HepG2 (cell line): ENCODE measurements around the gene SLC22A31. TPM values are rescaled to one million over a fixed set of nuclear protein-coding genes. Genes with fewer than 3 reads are reported as not detected.

Experiments
- ARID3A ChIP-seq: IDR thresholded peaks from 2 replicates; pipeline ENCODE4 v1.6.1; 2012; ENCODE audit warnings: low read depth, low read length, improper control_type of control experiment
- KMT2A ChIP-seq: sonication (generic); formaldehyde crosslinking; IDR thresholded peaks from 2 replicates; pipeline ENCODE4 v1.4.0; 2020; ENCODE audit warnings: missing genetic modification reagents
- NCOA5 ChIP-seq: sonication (generic); formaldehyde crosslinking; IDR thresholded peaks from 2 replicates; pipeline ENCODE4 v1.4.0; 2020; ENCODE audit warnings: missing genetic modification reagents
- NFYB ChIP-seq: sonication (generic); formaldehyde crosslinking; IDR thresholded peaks from 2 replicates; pipeline ENCODE4 v1.4.0; 2020; ENCODE audit warnings: missing genetic modification reagents
- PAWR ChIP-seq: sonication (generic); formaldehyde crosslinking; IDR thresholded peaks from 2 replicates; pipeline ENCODE4 v1.4.0; 2020; ENCODE audit warnings: missing genetic modification reagents, mild to moderate bottlenecking, borderline replicate concordance
- SAFB2 ChIP-seq: sonication (generic); formaldehyde crosslinking; IDR thresholded peaks from 2 replicates; pipeline ENCODE4 v1.5.1; 2020; ENCODE audit warnings: missing genetic modification reagents, low read depth, mild to moderate bottlenecking, borderline replicate concordance
- SALL1 ChIP-seq: sonication (generic); formaldehyde crosslinking; IDR thresholded peaks from 2 replicates; pipeline ENCODE4 v1.8.0; 2022; ENCODE audit warnings: mild to moderate bottlenecking, missing genetic modification reagents
- SRSF1 ChIP-seq: fragments of 200-400 bp; formaldehyde crosslinking; optimal IDR thresholded peaks from 2 replicates; pipeline ENCODE3; 2017; ENCODE audit warnings: mild to moderate bottlenecking, low read depth, low read length, moderate library complexity
- TOPORS ChIP-seq: sonication (generic); formaldehyde crosslinking; IDR thresholded peaks from 2 replicates; pipeline ENCODE4 v1.8.0; 2023; ENCODE audit warnings: mild to moderate bottlenecking, missing genetic modification reagents
- WIZ ChIP-seq: sonication (generic); formaldehyde crosslinking; IDR thresholded peaks from 2 replicates; pipeline ENCODE4 v1.5.1; 2020; ENCODE audit warnings: mild to moderate bottlenecking, missing genetic modification reagents
- ZBTB1 ChIP-seq: sonication (generic); formaldehyde crosslinking; IDR thresholded peaks from 2 replicates; pipeline ENCODE4 v1.4.0; 2020; ENCODE audit warnings: missing genetic modification reagents, borderline replicate concordance
- ZFYVE20 ChIP-seq: sonication (generic); formaldehyde crosslinking; IDR thresholded peaks from 2 replicates; pipeline ENCODE4 v1.8.0; 2023; ENCODE audit warnings: low read depth, mild to moderate bottlenecking, moderate library complexity, missing genetic modification reagents, borderline replicate concordance
- ZNF232 ChIP-seq: sonication (generic); formaldehyde crosslinking; IDR thresholded peaks from 2 replicates; pipeline ENCODE4 v1.4.0; 2020; ENCODE audit warnings: missing genetic modification reagents, borderline replicate concordance
- ZNF274 ChIP-seq: sonication (generic); formaldehyde crosslinking; IDR thresholded peaks from 2 replicates; pipeline ENCODE4 v1.5.1; 2020; ENCODE audit warnings: mild to moderate bottlenecking, missing genetic modification reagents
- ZNF766 ChIP-seq: sonication (generic); formaldehyde crosslinking; IDR thresholded peaks from 2 replicates; pipeline ENCODE4 v1.5.0; 2020; ENCODE audit warnings: missing genetic modification reagents, borderline replicate concordance
- ZZZ3 ChIP-seq: sonication (generic); formaldehyde crosslinking; IDR thresholded peaks from 2 replicates; pipeline ENCODE4 v1.4.0; 2020; ENCODE audit warnings: missing genetic modification reagents, mild to moderate bottlenecking, borderline replicate concordance
- polyA plus RNA-seq, 8 experiments: library from polyadenylated mRNA; depleted of rRNA in 3 of 8; stranded (reverse) in 7 of 8; unstranded in 1 of 8; fragments of >200 nt; fragmentation: Illumina TruSeq in 4 of 8; extraction: Trizol in 4 of 8; gene quantifications; 2 replicates each; pipeline versions ENCODE4 v1.2.1 to v1.2.3, GENCODE V29; 2011 to 2016; ENCODE audit warnings: low read depth in 4 of 8, missing spikeins in 1 of 8, mixed read lengths in 1 of 8; ENCODE audit not compliant: insufficient read depth in 1 of 8
- total RNA-seq, 5 experiments: library from RNA; depleted of rRNA; stranded (reverse); fragments of >200 nt; fragmentation: Illumina TruSeq; extraction: Trizol; gene quantifications; 2 replicates each; pipeline ENCODE4 v1.2.3, GENCODE V29; 2016; ENCODE audit warnings: low read depth in 1 of 5
- TF ChIP-seq, protein P1 (sequence below): sonication (generic); formaldehyde crosslinking; IDR thresholded peaks from 2 replicates; pipeline ENCODE4 v1.8.0; 2022; ENCODE audit warnings: missing genetic modification reagents, mild to moderate bottlenecking, borderline replicate concordance
- TF ChIP-seq, protein P2 (sequence below): sonication (generic); formaldehyde crosslinking; IDR thresholded peaks from 2 replicates; pipeline ENCODE4 v1.4.0; 2020; ENCODE audit warnings: mild to moderate bottlenecking, low read depth, missing genetic modification reagents
- TF ChIP-seq, protein P3 (sequence below): IDR thresholded peaks from 2 replicates; pipeline ENCODE4 v1.6.1; 2016; ENCODE audit warnings: low read depth, borderline replicate concordance
- TF ChIP-seq, protein P4 (sequence below): sonication (generic); formaldehyde crosslinking; IDR thresholded peaks from 2 replicates; pipeline ENCODE4 v1.8.1; 2023; ENCODE audit warnings: missing genetic modification reagents, mild to moderate bottlenecking, borderline replicate concordance
- TF ChIP-seq, protein P5 (sequence below): sonication (generic); formaldehyde crosslinking; IDR thresholded peaks from 2 replicates; pipeline ENCODE4 v1.4.0; 2020; ENCODE audit warnings: missing genetic modification reagents, mild to moderate bottlenecking, borderline replicate concordance

SLC22A31 gene
- total and polyA plus RNA-seq, 2 of the 13 experiments (the other 11 are each of a cell fraction or from before 2014, with no cell fraction given): 67.3 to 83.3 TPM

DNA sequence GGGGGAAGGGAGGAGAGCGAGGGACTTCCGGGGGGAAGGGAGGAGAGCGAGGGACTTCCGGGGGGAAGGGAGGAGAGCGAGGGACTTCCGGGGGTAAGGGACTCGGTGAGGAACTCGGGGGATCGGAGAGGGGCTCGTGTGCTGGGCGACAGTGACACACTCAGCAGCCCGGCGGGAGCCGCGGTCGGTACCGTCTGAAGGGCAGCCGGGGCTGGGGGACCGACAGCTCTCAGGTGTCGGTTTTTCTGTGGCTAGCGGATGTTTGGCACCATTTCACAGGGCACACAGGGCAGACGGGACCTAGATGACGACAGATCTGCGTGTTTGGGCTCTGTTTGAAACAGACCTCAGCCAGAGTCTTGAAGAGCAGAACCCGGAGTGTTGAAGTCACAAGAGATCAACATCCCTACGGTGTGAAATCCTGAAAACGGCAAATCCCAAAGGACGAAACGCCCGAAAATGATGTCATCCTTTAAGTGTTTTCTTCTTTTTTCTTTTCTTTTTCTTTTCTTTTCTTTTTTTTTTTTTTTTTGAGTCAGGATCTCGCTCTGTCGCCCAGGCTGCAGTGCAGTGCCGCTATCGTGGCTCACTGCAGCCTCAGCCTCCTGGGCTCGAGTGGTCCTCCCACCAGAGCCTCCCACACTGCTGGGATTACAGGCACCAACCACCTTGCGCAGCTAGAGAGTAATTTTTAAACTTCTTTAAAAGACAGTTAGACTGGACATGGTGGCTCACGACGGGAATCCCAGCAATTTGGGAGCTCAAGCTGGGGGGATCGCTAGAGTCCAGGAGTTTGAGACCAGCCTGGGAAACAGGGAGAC is 41.1 kb upstream of the SLC22A31 start (continued):
- TF ChIP-seq, protein P1, sequence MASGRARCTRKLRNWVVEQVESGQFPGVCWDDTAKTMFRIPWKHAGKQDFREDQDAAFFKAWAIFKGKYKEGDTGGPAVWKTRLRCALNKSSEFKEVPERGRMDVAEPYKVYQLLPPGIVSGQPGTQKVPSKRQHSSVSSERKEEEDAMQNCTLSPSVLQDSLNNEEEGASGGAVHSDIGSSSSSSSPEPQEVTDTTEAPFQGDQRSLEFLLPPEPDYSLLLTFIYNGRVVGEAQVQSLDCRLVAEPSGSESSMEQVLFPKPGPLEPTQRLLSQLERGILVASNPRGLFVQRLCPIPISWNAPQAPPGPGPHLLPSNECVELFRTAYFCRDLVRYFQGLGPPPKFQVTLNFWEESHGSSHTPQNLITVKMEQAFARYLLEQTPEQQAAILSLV: peak; percentile 94
- TF ChIP-seq PAWR (CRISPR knock-in tag) (no peak), WIZ (CRISPR knock-in tag) (peak; percentile 89; the same call in 1 of the 2 replicates), ZZZ3 (CRISPR knock-in tag) (peak; percentile 79; the same call in 1 of the 2 replicates), ZNF232 (CRISPR knock-in tag) (peak; percentile 85; the same call in 1 of the 2 replicates), NFYB (no peak), ZFYVE20 (CRISPR knock-in tag) (no peak), ZNF766 (CRISPR knock-in tag) (peak; percentile 89; the same call in 1 of the 2 replicates), ZNF274 (CRISPR knock-in tag) (peak; percentile 40; the same call in 1 of the 2 replicates), KMT2A (CRISPR knock-in tag) (peak; percentile 86; the same call in 1 of the 2 replicates), SALL1 (CRISPR knock-in tag) (peak; percentile 75), SRSF1 (peak; percentile 6), ZBTB1 (CRISPR knock-in tag) (0 out of 2 replicates have a peak, but pooled peaks have one; percentile 36), SAFB2 (CRISPR knock-in tag) (peak; percentile 95; the same call in 1 of the 2 replicates), NCOA5 (CRISPR knock-in tag) (no peak), ARID3A (no peak), TOPORS (CRISPR knock-in tag) (peak; percentile 71)
- TF ChIP-seq, protein P2, sequence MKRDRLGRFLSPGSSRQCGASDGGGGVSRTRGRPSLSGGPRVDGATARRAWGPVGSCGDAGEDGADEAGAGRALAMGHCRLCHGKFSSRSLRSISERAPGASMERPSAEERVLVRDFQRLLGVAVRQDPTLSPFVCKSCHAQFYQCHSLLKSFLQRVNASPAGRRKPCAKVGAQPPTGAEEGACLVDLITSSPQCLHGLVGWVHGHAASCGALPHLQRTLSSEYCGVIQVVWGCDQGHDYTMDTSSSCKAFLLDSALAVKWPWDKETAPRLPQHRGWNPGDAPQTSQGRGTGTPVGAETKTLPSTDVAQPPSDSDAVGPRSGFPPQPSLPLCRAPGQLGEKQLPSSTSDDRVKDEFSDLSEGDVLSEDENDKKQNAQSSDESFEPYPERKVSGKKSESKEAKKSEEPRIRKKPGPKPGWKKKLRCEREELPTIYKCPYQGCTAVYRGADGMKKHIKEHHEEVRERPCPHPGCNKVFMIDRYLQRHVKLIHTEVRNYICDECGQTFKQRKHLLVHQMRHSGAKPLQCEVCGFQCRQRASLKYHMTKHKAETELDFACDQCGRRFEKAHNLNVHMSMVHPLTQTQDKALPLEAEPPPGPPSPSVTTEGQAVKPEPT (CRISPR knock-in tag): no peak
- TF ChIP-seq, protein P3, sequence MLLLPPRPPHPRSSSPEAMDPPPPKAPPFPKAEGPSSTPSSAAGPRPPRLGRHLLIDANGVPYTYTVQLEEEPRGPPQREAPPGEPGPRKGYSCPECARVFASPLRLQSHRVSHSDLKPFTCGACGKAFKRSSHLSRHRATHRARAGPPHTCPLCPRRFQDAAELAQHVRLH (CRISPR knock-in tag): peak; percentile 90; the same call in 1 of the 2 replicates
- TF ChIP-seq, protein P4, sequence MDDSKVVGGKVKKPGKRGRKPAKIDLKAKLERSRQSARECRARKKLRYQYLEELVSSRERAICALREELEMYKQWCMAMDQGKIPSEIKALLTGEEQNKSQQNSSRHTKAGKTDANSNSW (CRISPR knock-in tag): peak; percentile 75; the same call in 1 of the 2 replicates
- TF ChIP-seq, protein P5, sequence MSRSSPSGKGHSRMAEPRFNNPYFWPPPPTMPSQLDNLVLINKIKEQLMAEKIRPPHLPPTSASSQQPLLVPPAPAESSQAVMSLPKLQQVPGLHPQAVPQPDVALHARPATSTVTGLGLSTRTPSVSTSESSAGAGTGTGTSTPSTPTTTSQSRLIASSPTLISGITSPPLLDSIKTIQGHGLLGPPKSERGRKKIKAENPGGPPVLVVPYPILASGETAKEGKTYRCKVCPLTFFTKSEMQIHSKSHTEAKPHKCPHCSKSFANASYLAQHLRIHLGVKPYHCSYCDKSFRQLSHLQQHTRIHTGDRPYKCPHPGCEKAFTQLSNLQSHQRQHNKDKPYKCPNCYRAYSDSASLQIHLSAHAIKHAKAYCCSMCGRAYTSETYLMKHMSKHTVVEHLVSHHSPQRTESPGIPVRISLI (CRISPR knock-in tag): peak; percentile 55; the same call in 1 of the 2 replicates
